ENCODE results near the gene CARMIL3.

Gene CARMIL3

GRCh38 chr14:24080888-24081738 is 29.3 kb downstream of the CARMIL3 start:
- Histone ChIP-seq H3K27ac (ENCODE audit: low read depth, low read length) (no peak overlapping the region), H3K36me3 (ENCODE audit: control insufficient read depth, insufficient read depth, low read length) (no peaks in the 10 kb centered on the region), H3K4me1 (ENCODE audit: control insufficient read depth, insufficient read depth, low read length) (peaks cover 25% of the 10 kb centered on the region), H3K9me3 (ENCODE audit: control insufficient read depth, insufficient read depth, low read depth, low read length) (no peaks in the 10 kb centered on the region), H3K9ac (ENCODE audit: low read length) (peak overlapping the region; percentile 33), H3K4me3 (ENCODE audit: low read depth, low read length) (peak overlapping the region; percentile 73), H3K27me3 (ENCODE audit: control insufficient read depth, insufficient read depth, low read length) (peaks cover 37% of the 10 kb centered on the region)

- Histone ChIP-seq H3K9ac (ENCODE audit: low read length) (no peak overlapping the region), H3K27ac (ENCODE audit: low read depth, low read length) (no peak overlapping the region), H3K4me3 (ENCODE audit: low read depth, low read length) (peak overlapping the region; percentile 73), H3K9me3 (ENCODE audit: control insufficient read depth, insufficient read depth, low read depth, low read length) (no peaks in the 10 kb centered on the region), H3K36me3 (ENCODE audit: control insufficient read depth, insufficient read depth, low read length) (no peaks in the 10 kb centered on the region), H3K4me1 (ENCODE audit: control insufficient read depth, insufficient read depth, low read length) (peaks cover 25% of the 10 kb centered on the region), H3K27me3 (ENCODE audit: control insufficient read depth, insufficient read depth, low read length) (peaks cover 37% of the 10 kb centered on the region)
Observed at GRCh38 chr14:24081739-24082211, 30.0 kb downstream of the CARMIL3 start.

- Histone ChIP-seq H3K27me3 (ENCODE audit: control insufficient read depth, insufficient read depth, low read length) (peaks cover 37% of the 10 kb centered on the region), H3K4me3 (ENCODE audit: low read depth, low read length) (no peak overlapping the region), H3K27ac (ENCODE audit: low read depth, low read length) (no peak overlapping the region), H3K4me1 (ENCODE audit: control insufficient read depth, insufficient read depth, low read length) (peaks cover 25% of the 10 kb centered on the region), H3K9me3 (ENCODE audit: control insufficient read depth, insufficient read depth, low read depth, low read length) (no peaks in the 10 kb centered on the region), H3K9ac (ENCODE audit: low read length) (no peak overlapping the region), H3K36me3 (ENCODE audit: control insufficient read depth, insufficient read depth, low read length) (no peaks in the 10 kb centered on the region)
Observed at GRCh38 chr14:24082411-24083080, 30.7 kb downstream of the CARMIL3 start.

- H3K4me3 ChIP-seq (ENCODE audit: low read depth, low read length): no peak overlapping the region
- no peak overlapping the region for H3K27ac ChIP-seq (ENCODE audit: low read depth, low read length)
- peaks cover 37% of the 10 kb centered on the region for H3K27me3 ChIP-seq (ENCODE audit: control insufficient read depth, insufficient read depth, low read length)
- H3K9ac ChIP-seq (ENCODE audit: low read length): no peak overlapping the region
- H3K9me3 ChIP-seq (ENCODE audit: control insufficient read depth, insufficient read depth, low read depth, low read length): no peaks in the 10 kb centered on the region
- peaks cover 25% of the 10 kb centered on the region for H3K4me1 ChIP-seq (ENCODE audit: control insufficient read depth, insufficient read depth, low read length)
- H3K36me3 ChIP-seq (ENCODE audit: control insufficient read depth, insufficient read depth, low read length): no peaks in the 10 kb centered on the region
Observed at GRCh38 chr14:24083462-24083861, 31.7 kb downstream of the CARMIL3 start.

- Histone ChIP-seq H3K27ac (ENCODE audit: low read depth, low read length) (no peak overlapping the region), H3K36me3 (ENCODE audit: control insufficient read depth, insufficient read depth, low read length) (no peaks in the 10 kb centered on the region), H3K4me1 (ENCODE audit: control insufficient read depth, insufficient read depth, low read length) (peaks cover 22% of the 10 kb centered on the region), H3K9me3 (ENCODE audit: control insufficient read depth, insufficient read depth, low read depth, low read length) (no peaks in the 10 kb centered on the region), H3K4me3 (ENCODE audit: low read depth, low read length) (no peak overlapping the region), H3K9ac (ENCODE audit: low read length) (no peak overlapping the region), H3K27me3 (ENCODE audit: control insufficient read depth, insufficient read depth, low read length) (peaks cover 37% of the 10 kb centered on the region)
Observed at GRCh38 chr14:24084440-24084839, 32.6 kb downstream of the CARMIL3 start.

- no peaks in the 10 kb centered on the region for H3K36me3 ChIP-seq (ENCODE audit: control insufficient read depth, insufficient read depth, low read length)
- H3K27ac ChIP-seq (ENCODE audit: low read depth, low read length): no peak overlapping the region
- H3K9ac ChIP-seq (ENCODE audit: low read length): no peak overlapping the region
- H3K4me1 ChIP-seq (ENCODE audit: control insufficient read depth, insufficient read depth, low read length): peaks cover 14% of the 10 kb centered on the region
- H3K9me3 ChIP-seq (ENCODE audit: control insufficient read depth, insufficient read depth, low read depth, low read length): no peaks in the 10 kb centered on the region
- H3K27me3 ChIP-seq (ENCODE audit: control insufficient read depth, insufficient read depth, low read length): peaks cover 37% of the 10 kb centered on the region
- no peak overlapping the region for H3K4me3 ChIP-seq (ENCODE audit: low read depth, low read length)
Observed at GRCh38 chr14:24085215-24085614, 33.4 kb downstream of the CARMIL3 start.

- Histone ChIP-seq H3K36me3 (ENCODE audit: control insufficient read depth, insufficient read depth, low read length) (no peaks in the 10 kb centered on the region), H3K27me3 (ENCODE audit: control insufficient read depth, insufficient read depth, low read length) (peaks cover 32% of the 10 kb centered on the region), H3K4me3 (ENCODE audit: low read depth, low read length) (no peak overlapping the region), H3K9me3 (ENCODE audit: control insufficient read depth, insufficient read depth, low read depth, low read length) (no peaks in the 10 kb centered on the region), H3K27ac (ENCODE audit: low read depth, low read length) (no peak overlapping the region), H3K4me1 (ENCODE audit: control insufficient read depth, insufficient read depth, low read length) (peaks cover 8% of the 10 kb centered on the region; the same call in 1 of the 2 replicates), H3K9ac (ENCODE audit: low read length) (no peak overlapping the region)
Observed at GRCh38 chr14:24086193-24086955, 34.6 kb downstream of the CARMIL3 start.

- H3K9ac ChIP-seq (ENCODE audit: low read length): no peak overlapping the region
- peaks cover 28% of the 10 kb centered on the region for H3K27me3 ChIP-seq (ENCODE audit: control insufficient read depth, insufficient read depth, low read length)
Observed at GRCh38 chr14:24087004-24087403, 35.2 kb downstream of the CARMIL3 start.

GRCh38 chr14:24088095-24088494 is 36.3 kb downstream of the CARMIL3 start:
- no peak overlapping the region for H3K27ac ChIP-seq (ENCODE audit: low read depth, low read length)
- peaks cover 1% of the 10 kb centered on the region; the same call in 1 of the 2 replicates for H3K4me1 ChIP-seq (ENCODE audit: control insufficient read depth, insufficient read depth, low read length)
- H3K4me3 ChIP-seq (ENCODE audit: low read depth, low read length): no peak overlapping the region
- H3K9ac ChIP-seq (ENCODE audit: low read length): no peak overlapping the region
- H3K9me3 ChIP-seq (ENCODE audit: control insufficient read depth, insufficient read depth, low read depth, low read length): no peaks in the 10 kb centered on the region
- no peaks in the 10 kb centered on the region for H3K36me3 ChIP-seq (ENCODE audit: control insufficient read depth, insufficient read depth, low read length)
- peaks cover 17% of the 10 kb centered on the region for H3K27me3 ChIP-seq (ENCODE audit: control insufficient read depth, insufficient read depth, low read length)

More at GRCh38 chr14:24087004-24087403, 35.2 kb downstream of the CARMIL3 start:
- no peak overlapping the region for H3K4me3 ChIP-seq (ENCODE audit: low read depth, low read length)
- H3K36me3 ChIP-seq (ENCODE audit: control insufficient read depth, insufficient read depth, low read length): no peaks in the 10 kb centered on the region
- no peak overlapping the region for H3K27ac ChIP-seq (ENCODE audit: low read depth, low read length)
- peaks cover 4% of the 10 kb centered on the region; the same call in 1 of the 2 replicates for H3K4me1 ChIP-seq (ENCODE audit: control insufficient read depth, insufficient read depth, low read length)
- no peaks in the 10 kb centered on the region for H3K9me3 ChIP-seq (ENCODE audit: control insufficient read depth, insufficient read depth, low read depth, low read length)

GRCh38 chr14:24089890-24090289 is 38.1 kb downstream of the CARMIL3 start:
- Histone ChIP-seq H3K27me3 (ENCODE audit: control insufficient read depth, insufficient read depth, low read length) (no peaks in the 10 kb centered on the region; the same call in 1 of the 2 replicates), H3K36me3 (ENCODE audit: control insufficient read depth, insufficient read depth, low read length) (no peaks in the 10 kb centered on the region), H3K4me3 (ENCODE audit: low read depth, low read length) (no peak overlapping the region), H3K9ac (ENCODE audit: low read length) (no peak overlapping the region), H3K4me1 (ENCODE audit: control insufficient read depth, insufficient read depth, low read length) (peaks cover 10% of the 10 kb centered on the region), H3K27ac (ENCODE audit: low read depth, low read length) (no peak overlapping the region), H3K9me3 (ENCODE audit: control insufficient read depth, insufficient read depth, low read depth, low read length) (no peaks in the 10 kb centered on the region)
